ENCODE data around the gene UBAP2. TPM values are rescaled to one million over a fixed set of nuclear protein-coding genes. Genes with fewer than 3 reads are reported as not detected.

The UBAP2 gene
- polyA plus RNA-seq, 1 of the 3 experiments (the other 2 are of a cell fraction): 15.8 TPM

GRCh38 chr9:34027845-34028574 is 20.7 kb downstream of the UBAP2 start:
- Histone ChIP-seq H3F3A (replicated peaks; ENCODE audit: insufficient read depth) (peaks cover 12% of the 10 kb centered on the region), H3K27ac (ENCODE audit: low read depth in 2 of 2, low read length in 1 of 2) (no peak overlapping the region), H4K20me1 (ENCODE audit: insufficient read depth) (peaks cover 40% of the 10 kb centered on the region), H3K27me3 (ENCODE audit: insufficient read depth) (no peaks in the 10 kb centered on the region), H3K4me3 (ENCODE audit: low read depth in 2 of 2, low read length in 1 of 2) (no peak overlapping the region), H3K9ac (no peak overlapping the region), H3K79me2 (ENCODE audit: insufficient read depth) (peaks cover 100% of the 10 kb centered on the region), H3K9me3 (no peaks in the 10 kb centered on the region), H3K4me1 (ENCODE audit: control insufficient read depth in 1 of 2, insufficient read depth in 2 of 2, low read depth in 1 of 2, low read length in 1 of 2) (no peaks in the 10 kb centered on the region), H2AFZ (ENCODE audit: low read depth) (no peak overlapping the region), H3K36me3 (replicated peaks in 1 of 2; ENCODE audit: control insufficient read depth in 1 of 2, insufficient read depth in 2 of 2, low read length in 1 of 2) (peaks cover 0 to 16% of the 10 kb centered on the region in 2 experiments), H3K9me2 (no peaks in the 10 kb centered on the region), H3K4me2 (no peak overlapping the region)
- DNase-seq: no peak
- POLR2A ChIA-PET: no interaction called here
- no peak for TF ChIP-seq USF2 (IDR thresholded peaks at IDR 0.05; ENCODE audit: borderline replicate concordance, low read depth, low read length)
- TF ChIP-seq USF1 (IDR thresholded peaks at IDR 0.05; ENCODE audit: borderline replicate concordance, low read depth): no peak
- TF ChIP-seq NFIC (IDR thresholded peaks at IDR 0.05; ENCODE audit: borderline replicate concordance): no peak
- no peak for TF ChIP-seq SMC3 (IDR thresholded peaks at IDR 0.05; ENCODE audit: low read depth, low read length)
- 98% methylated on average over 11 of the region's 11 CpGs for WGBS (ENCODE audit: low lambda C conversion rate)
- CTCF ChIA-PET: no interaction called here

- peaks cover 43% of the 10 kb centered on the region for H4K20me1 ChIP-seq (ENCODE audit: insufficient read depth)
- no peaks in the 10 kb centered on the region for H3K9me2 ChIP-seq
- DNase-seq: no peak
- no peaks in the 10 kb centered on the region for H3K9me3 ChIP-seq
- POLR2A ChIA-PET: no interaction called here
- TF ChIP-seq USF1 (IDR thresholded peaks at IDR 0.05; ENCODE audit: borderline replicate concordance, low read depth): no peak
- TF ChIP-seq CHD2 (IDR thresholded peaks at IDR 0.05; ENCODE audit: low read length, partially characterized antibody): no peak
- TF ChIP-seq PBX3 (IDR thresholded peaks at IDR 0.05): no peak
- H3K79me2 ChIP-seq (ENCODE audit: insufficient read depth): peaks cover 100% of the 10 kb centered on the region
- no peak overlapping the region for H2AFZ ChIP-seq (ENCODE audit: low read depth)
- H3K27ac ChIP-seq (ENCODE audit: low read depth in 2 of 2, low read length in 1 of 2): no peak overlapping the region
- H3K4me2 ChIP-seq: no peak overlapping the region
- 90% methylated on average over 5 of the region's 5 CpGs for WGBS (ENCODE audit: low lambda C conversion rate)
- no peak overlapping the region for H3K4me3 ChIP-seq (ENCODE audit: low read depth in 2 of 2, low read length in 1 of 2)
- no peaks in the 10 kb centered on the region for H3K27me3 ChIP-seq (ENCODE audit: insufficient read depth)
- H3F3A ChIP-seq (replicated peaks; ENCODE audit: insufficient read depth): peaks cover 12% of the 10 kb centered on the region
- peaks cover 0 to 16% of the 10 kb centered on the region in 2 experiments for H3K36me3 ChIP-seq (replicated peaks in 1 of 2; ENCODE audit: control insufficient read depth in 1 of 2, insufficient read depth in 2 of 2, low read length in 1 of 2)
- no peaks in the 10 kb centered on the region for H3K4me1 ChIP-seq (ENCODE audit: control insufficient read depth in 1 of 2, insufficient read depth in 2 of 2, low read depth in 1 of 2, low read length in 1 of 2)
- CTCF ChIA-PET: interaction anchor here (0.9 to 1.0 kb wide), 2 partner anchors 228 to 608 kb away, joined by 3 read pairs; no protein-coding TSS in a partner anchor
- no peak overlapping the region for H3K9ac ChIP-seq
Observed at GRCh38 chr9:34025811-34026210, 22.9 kb downstream of the UBAP2 start.
